Posterior cingulate gyrus (tissue), 11 donors: Measurements from ENCODE around the gene ARHGEF17.

Experiments used
- DNase-seq, 10 donors: peaks; one replicate each; pipeline versions ENCODE4 v3.0.0 to v3.0.0-alpha.2; 2020 to 2021; ENCODE audit warnings: mixed read lengths in 3 of 10
- intact Hi-C: fragments of 100-400 bp; cut with DNase I; formaldehyde crosslinking; loops from one replicate; pipeline ENCODE4 v1.15.1; 2023

Gene ARHGEF17

DNA sequence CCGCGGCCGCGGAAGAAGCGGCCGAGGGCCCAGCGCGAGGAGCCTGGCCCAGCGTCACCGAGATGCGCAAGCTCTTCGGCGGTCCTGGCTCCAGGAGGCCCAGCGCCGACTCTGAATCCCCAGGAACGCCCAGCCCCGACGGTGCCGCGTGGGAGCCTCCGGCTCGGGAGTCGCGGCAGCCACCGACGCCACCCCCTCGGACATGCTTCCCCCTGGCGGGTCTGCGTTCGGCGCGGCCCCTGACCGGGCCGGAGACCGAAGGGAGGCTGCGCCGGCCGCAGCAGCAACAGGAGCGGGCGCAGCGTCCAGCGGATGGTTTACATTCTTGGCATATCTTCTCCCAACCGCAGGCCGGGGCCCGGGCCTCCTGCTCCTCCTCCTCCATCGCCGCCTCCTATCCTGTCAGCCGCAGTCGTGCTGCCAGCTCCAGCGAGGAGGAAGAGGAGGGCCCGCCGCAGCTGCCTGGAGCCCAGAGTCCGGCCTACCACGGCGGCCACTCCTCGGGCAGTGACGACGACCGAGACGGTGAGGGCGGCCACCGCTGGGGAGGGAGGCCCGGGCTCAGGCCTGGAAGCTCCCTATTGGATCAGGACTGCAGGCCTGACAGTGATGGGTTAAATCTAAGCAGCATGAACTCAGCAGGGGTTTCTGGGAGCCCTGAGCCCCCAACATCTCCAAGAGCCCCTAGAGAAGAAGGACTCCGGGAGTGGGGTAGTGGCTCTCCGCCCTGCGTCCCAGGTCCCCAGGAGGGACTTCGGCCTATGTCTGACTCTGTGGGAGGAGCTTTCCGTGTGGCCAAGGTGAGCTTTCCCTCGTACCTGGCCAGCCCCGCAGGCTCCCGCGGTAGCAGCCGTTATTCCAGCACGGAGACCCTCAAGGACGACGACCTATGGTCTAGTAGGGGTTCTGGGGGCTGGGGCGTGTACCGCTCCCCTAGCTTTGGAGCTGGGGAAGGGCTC is 1.2 kb downstream of the ARHGEF17 start:
- intact Hi-C loops: loop anchor here (5.0 kb wide), 1 partner anchor 353 kb away; no protein-coding TSS in a partner anchor

DNA sequence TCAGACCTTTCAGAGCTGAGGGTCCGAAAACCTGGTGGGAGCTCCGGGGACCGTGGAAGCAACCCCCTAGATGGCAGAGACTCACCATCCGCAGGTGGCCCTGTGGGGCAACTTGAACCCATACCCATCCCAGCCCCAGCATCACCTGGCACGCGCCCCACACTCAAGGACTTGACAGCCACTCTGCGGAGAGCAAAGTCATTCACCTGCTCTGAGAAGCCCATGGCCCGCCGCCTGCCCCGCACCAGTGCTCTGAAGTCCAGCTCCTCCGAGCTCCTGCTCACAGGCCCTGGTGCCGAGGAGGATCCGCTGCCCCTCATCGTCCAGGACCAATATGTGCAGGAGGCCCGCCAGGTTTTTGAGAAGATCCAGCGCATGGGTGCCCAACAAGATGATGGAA is 2.0 kb downstream of the ARHGEF17 start:
- no peak for DNase-seq
- intact Hi-C loops: no loop called here

More for the DNA sequence above, 1.2 kb downstream of the ARHGEF17 start:
- peak in 3 of 10 donors; percentile 31 to 89 (median 82) for DNase-seq

GRCh38 chr11:73310661-73311393 is 2.8 kb downstream of the ARHGEF17 start:
- DNase-seq: no peak
- intact Hi-C loops: no loop called here

DNA sequence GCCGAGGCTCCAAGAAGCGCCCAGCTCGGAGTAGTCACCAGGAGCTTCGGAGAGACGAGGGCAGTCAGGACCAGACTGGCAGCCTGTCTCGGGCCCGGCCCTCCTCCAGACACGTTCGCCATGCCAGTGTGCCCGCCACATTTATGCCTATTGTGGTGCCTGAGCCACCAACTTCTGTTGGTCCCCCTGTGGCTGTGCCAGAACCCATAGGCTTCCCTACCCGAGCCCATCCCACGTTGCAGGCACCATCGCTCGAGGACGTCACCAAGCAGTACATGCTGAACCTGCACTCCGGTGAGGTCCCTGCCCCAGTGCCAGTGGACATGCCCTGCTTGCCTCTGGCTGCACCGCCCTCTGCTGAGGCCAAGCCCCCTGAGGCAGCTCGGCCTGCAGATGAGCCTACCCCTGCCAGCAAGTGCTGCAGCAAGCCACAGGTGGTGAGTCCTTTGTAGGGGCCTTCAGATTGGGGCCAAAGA is 3.4 kb downstream of the ARHGEF17 start:
- intact Hi-C loops: no loop called here
- DNase-seq: peak in 1 of 10 donors; percentile 66

- DNase-seq: peak in 1 of 10 donors; percentile 61
These were observed 4.0 kb downstream of the ARHGEF17 start for GRCh38 chr11:73312036-73312435.

GRCh38 chr11:73312851-73313327 is 4.8 kb downstream of the ARHGEF17 start:
- DNase-seq: peak in 1 of 10 donors; percentile 64

More at GRCh38 chr11:73312036-73312435, 4.0 kb downstream of the ARHGEF17 start:
- intact Hi-C loops: no loop called here

DNA sequence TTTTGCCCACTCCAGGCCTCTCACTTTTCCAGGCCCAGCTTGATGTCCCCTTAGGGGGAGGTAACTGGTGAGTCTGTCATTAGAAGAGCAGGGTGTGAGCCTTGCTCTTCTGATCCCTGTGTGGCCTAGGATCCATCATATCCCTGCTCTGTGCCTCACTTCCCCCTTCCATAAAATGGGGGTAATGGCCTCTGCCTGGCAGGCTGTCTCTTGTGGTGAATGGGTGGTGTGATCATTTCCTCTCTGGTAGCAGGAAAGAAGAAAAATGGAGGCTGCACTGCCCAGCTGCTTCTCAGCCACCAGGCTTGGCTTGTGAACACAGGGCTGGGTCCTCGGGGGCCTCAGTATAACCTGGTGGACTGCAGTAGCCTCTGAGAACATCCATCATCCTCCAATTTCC is 5.6 kb downstream of the ARHGEF17 start:
- intact Hi-C loops: no loop called here

More at GRCh38 chr11:73312851-73313327, 4.8 kb downstream of the ARHGEF17 start:
- intact Hi-C loops: no loop called here

DNA sequence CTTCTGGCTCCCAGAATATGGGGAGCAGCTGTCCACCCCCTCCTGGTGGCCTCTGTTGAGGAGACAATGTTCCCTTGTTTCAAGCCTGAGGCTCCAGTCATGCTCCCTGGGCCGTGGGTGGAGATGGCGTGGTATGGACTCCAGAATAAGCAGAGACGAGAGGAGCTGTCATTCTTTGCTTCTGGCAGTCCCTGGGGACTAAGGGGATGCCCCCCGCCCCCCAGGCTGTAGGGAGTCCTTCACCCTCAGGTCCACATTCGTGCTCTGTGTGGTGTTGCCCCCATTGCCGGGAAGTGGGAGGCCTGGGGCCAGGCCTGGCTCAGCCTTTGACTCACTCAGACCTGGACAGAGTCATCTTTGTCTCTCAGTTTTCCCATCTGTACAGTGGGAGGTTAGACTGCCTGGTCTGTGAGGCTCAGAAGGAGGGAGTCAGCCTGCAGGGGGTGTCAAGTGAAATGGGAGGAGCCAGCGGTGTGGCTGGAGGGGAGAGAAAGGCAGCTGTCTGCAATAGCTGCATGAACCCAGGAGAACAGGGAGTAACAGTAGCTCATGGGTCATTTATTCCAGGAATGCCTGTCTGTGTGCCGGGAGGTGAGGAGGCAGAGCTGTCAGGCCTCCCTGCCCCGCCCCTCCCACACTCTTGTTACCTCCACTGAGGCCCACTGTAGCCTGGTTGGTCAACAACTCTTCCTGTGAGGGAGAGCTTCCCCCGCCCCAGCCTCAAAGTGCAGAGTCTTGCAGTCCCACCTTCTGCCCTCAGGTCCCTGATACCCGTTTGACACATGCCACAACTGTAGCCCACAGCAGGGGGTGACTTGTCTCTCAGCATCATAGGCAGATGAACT is 6.3 kb downstream of the ARHGEF17 start:
- intact Hi-C loops: no loop called here
- DNase-seq: peak in 8 of 10 donors; percentile 47 to 96 (median 71)

More for the DNA sequence above, 5.6 kb downstream of the ARHGEF17 start:
- DNase-seq: no peak

GRCh38 chr11:73315293-73316020 is 7.4 kb downstream of the ARHGEF17 start:
- intact Hi-C loops: no loop called here
- peak in 1 of 10 donors; percentile 30 for DNase-seq

GRCh38 chr11:73316422-73316821 is 8.3 kb downstream of the ARHGEF17 start:
- intact Hi-C loops: no loop called here
- peak in 1 of 10 donors; percentile 1 for DNase-seq

GRCh38 chr11:73317373-73317772 is 9.3 kb downstream of the ARHGEF17 start:
- intact Hi-C loops: no loop called here
- peak in 9 of 10 donors; percentile 60 to 95 (median 74) for DNase-seq

GRCh38 chr11:73317803-73318202 is 9.7 kb downstream of the ARHGEF17 start:
- intact Hi-C loops: no loop called here
- DNase-seq: no peak

- intact Hi-C loops: no loop called here
- DNase-seq: peak in 1 of 10 donors; percentile 24
These were observed 10.5 kb downstream of the ARHGEF17 start for GRCh38 chr11:73318501-73319011.

GRCh38 chr11:73320763-73321603 is 12.9 kb downstream of the ARHGEF17 start:
- peak in 1 of 10 donors; percentile 35 for DNase-seq
- intact Hi-C loops: no loop called here

- intact Hi-C loops: no loop called here
- peak in 1 of 10 donors; percentile 67 for DNase-seq
These were observed 13.7 kb downstream of the ARHGEF17 start for GRCh38 chr11:73321604-73322381.

- peak in 1 of 10 donors; percentile 37 for DNase-seq
- intact Hi-C loops: no loop called here
These were observed 14.6 kb downstream of the ARHGEF17 start for GRCh38 chr11:73322382-73323306.
